ENCODE measurements around the gene IPO4. TPM values are rescaled to one million over a fixed set of nuclear protein-coding genes. Genes with fewer than 3 reads are reported as not detected.

Gene IPO4
- total RNA-seq, 1 donor from 2014 or later = 10.5 TPM

DNA sequence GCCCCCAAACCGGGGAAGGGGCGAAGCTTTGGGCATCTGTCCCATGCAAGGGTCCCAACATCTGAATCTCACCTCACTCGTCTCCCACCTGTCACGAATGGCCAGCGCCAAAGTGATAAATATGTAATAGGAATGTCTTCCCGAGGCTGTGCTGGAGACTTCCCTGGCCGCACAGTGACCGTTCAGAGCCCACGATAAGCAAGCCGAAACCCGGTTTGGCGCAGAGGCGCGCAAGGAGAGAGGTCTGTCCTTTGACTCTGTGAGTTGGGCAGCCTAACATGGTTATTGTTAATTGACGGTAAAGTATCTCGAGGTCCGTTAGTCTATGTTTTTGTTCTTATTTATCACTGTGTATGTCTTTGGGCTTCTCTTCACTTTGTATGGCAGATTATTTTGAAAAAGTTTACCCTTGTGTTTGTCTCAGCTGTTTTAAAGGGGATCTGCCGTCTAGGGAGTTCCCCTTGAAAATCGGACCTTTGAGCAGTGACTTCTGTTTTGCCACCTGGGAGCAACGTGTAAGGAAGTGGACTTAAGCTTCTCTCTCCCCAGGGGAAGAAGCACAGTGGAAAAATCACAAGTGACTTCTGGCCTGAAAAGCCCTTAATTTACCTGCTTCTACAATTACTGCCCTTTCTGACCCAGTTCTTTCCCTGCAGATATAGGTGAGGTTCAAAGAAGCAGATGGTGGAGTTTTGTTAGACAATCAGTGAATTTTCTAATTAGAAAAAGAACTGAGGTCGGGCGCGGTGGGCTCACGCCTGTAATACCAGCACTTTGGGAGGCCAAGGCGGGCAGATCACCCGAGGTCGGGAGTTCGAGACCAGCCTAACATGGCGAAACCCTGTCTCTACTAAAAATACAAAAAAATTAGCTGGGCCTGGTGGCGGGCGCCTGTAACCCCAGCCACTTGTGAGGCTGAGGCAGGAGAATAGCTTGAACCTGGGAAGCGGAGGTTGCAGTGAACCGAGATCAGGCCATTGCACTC is 7.7 kb upstream of the IPO4 start:
- peak; percentile 26 for ATAC-seq
- peak; percentile 34 for DNase-seq (ENCODE audit: missing footprints)
- intact Hi-C loops (cut with DNase I) = no loop called here

GRCh38 chr14:24195186-24196070 is 6.8 kb upstream of the IPO4 start, which contains the start of gene TM9SF1:
Gene TM9SF1 (minus strand): TSS chr14:24195441. CDS start chr14:24195019, 422 bp downstream.
- DNase-seq (ENCODE audit: missing footprints) (peak; percentile 95), ATAC-seq (peak; percentile 95)
- intact Hi-C loops (cut with DNase I) = no loop called here

DNA sequence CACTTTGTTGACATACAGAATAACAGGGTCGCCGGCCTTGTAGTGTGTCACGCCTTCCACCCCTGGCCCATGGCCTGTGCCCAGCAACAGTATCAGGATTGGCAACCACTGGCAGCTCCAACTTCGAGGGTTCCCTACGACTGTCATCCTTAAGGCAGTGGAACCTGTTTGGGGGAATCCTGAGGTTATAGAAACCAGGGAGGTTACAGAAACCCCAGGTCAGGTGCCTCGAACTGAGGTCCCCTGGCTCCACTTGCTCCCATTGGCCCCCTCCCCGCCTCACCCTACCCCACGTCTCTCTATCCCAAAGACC is 6.2 kb upstream of the IPO4 start:
- peak; percentile 69 for DNase-seq (ENCODE audit: missing footprints)
- no peak for ATAC-seq
- intact Hi-C loops (cut with DNase I) = no loop called here

DNA sequence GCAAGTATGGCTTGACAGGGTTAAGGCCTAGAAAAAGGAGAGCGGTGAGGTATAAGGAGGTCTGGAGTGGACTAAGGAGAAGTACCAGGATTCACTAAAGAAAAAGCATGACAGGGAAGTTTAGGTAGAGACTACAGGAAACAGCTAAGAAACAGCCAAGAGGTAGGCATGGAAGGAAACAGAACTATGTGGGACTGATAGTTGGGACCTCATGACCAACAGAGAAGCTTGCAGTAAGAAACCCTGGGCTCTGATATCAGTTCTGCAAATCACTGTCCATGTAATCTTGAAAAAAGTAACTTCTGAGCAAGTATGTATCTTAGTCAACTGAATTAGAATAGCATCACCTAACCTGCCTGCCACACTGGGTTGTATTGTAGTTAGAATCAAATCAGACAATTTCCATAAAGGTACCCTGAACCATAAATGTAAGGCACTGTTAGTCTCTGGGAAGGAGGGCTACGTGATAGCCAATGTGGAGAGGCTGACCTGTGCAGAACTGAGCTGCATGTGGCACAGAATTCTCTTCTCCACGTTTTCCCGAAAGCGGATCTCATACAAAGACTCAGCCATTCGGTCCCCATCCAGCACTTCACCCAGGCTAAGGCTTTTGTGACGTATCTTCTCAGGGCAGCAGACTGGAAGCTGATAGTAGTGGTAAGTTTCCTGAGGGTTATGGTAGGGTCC is 5.7 kb upstream of the IPO4 start:
- intact Hi-C loops (cut with DNase I) = no loop called here
- no peak for ATAC-seq

DNA sequence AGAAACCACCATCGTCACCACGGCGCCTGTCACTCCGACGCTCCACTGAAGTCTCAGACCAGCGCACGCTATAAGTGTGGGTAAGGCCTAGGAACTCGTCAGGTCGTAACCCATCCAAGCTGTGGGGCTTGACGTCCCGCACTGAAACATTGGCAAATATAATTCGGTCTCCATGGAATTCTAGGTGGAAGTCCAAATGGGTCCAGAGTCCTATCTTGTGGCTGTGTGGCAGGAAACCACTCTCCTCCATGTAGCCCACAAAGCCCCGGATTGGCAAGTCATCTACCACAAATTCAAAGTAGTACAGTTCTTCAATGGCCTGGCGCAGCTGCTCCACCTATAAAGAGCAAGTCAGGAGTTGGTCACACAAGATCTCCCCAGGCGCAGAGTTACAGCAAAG is 4.3 kb upstream of the IPO4 start:
- intact Hi-C loops (cut with DNase I) = no loop called here
- ATAC-seq (no peak), DNase-seq (ENCODE audit: missing footprints) (peak; percentile 32)

More for the DNA sequence above, 5.7 kb upstream of the IPO4 start:
- DNase-seq (ENCODE audit: missing footprints) = no peak

DNA sequence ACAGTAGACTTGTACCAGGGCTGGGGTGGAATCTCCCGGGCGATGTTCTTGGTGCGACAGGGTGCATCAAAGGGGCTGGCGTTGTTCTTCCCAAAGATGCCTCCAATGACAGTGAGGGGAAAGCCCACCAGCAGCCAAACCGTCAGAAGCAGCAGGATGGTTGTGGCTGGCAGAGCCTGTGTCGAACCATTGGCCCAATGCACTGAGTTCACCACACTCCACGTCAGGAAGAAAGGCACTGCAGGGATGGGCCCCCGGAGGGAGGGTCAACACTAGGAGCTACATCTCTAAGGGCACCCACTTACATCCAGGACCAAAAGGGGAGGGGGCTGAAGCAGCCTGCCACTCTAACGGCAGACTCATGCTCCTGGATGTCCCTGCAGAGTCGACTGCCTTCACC is 1.8 kb upstream of the IPO4 start:
- intact Hi-C loops (cut with DNase I) = no loop called here
- DNase-seq (ENCODE audit: missing footprints) (no peak), ATAC-seq (no peak)

DNA sequence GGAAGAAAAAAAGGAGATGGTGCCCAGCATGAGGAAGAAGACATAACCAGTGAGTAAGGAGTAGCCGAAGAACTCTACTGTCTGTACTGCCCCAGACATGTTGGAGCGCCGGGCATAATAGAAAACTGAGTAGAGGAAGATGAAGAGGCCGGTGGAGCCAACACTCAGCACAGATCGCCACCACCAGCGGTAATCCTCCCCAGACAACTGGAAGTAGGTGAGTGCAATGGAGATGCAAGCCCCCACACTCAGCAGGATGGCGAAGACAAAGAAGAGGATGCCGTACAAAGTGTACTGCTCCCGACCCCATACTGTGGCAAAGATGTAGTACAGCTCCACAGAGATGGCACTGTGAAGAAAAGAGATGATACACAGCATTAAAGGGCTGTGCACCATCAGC is 844 bp upstream of the IPO4 start:
- intact Hi-C loops (cut with DNase I) = loop anchor here (2.0 to 5.0 kb wide), 3 partner anchors 42 to 108 kb away; partner anchors contain the start of genes DHRS1, NOP9, PSME2 and RNF31
- no peak for ATAC-seq
- DNase-seq (ENCODE audit: missing footprints) = no peak

GRCh38 chr14:24189059-24189375 is 401 bp upstream of the IPO4 start:
- ATAC-seq (no peak), DNase-seq (ENCODE audit: missing footprints) (no peak)
- intact Hi-C loops (cut with DNase I) = loop anchor here (2.0 to 5.0 kb wide), 3 partner anchors 42 to 108 kb away; partner anchors contain the start of genes DHRS1, NOP9, PSME2 and RNF31

GRCh38 chr14:24187539-24187915 is 1.1 kb downstream of the IPO4 start:
- ATAC-seq = no peak
- DNase-seq (ENCODE audit: missing footprints) = peak; percentile 57
- intact Hi-C loops (cut with DNase I) = loop anchor here (5.0 kb wide), 2 partner anchors 40 to 110 kb away; partner anchors contain the start of genes DHRS1, NOP9, PSME2 and RNF31

GRCh38 chr14:24186831-24187538 is 1.6 kb downstream of the IPO4 start:
- DNase-seq (ENCODE audit: missing footprints) (no peak), ATAC-seq (no peak)
- intact Hi-C loops (cut with DNase I) = loop anchor here (5.0 kb wide), 2 partner anchors 40 to 110 kb away; partner anchors contain the start of genes DHRS1, NOP9, PSME2 and RNF31

DNA sequence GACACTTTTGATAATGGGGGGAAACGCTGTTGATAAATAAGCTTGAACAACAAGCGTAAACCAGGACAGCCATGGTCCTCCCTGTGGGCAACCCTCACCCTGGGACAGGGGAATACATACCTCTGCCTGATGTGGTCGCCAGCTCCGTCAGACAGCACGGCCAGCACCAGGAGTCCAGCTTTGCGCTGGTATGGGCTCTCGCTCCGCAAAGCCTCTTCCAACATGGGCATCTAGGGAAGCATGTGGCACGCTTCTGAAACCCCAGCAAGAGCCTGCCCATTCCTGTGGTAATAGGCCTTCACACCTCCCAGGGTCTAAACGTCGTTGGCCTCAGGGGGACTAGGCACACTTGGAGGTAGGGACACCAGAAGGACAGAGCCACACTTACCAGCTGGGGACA is 2.9 kb downstream of the IPO4 start:
- DNase-seq (ENCODE audit: missing footprints) (peak; percentile 55), ATAC-seq (no peak)
- intact Hi-C loops (cut with DNase I) = loop anchor here (5.0 kb wide), 2 partner anchors 38 to 112 kb away; partner anchors contain the start of genes DHRS1, NOP9, PSME2 and RNF31

- intact Hi-C loops (cut with DNase I) = loop anchor here (5.0 kb wide), 2 partner anchors 38 to 112 kb away; partner anchors contain the start of genes DHRS1, NOP9, PSME2 and RNF31
- ATAC-seq (no peak), DNase-seq (ENCODE audit: missing footprints) (no peak)
Measured at GRCh38 chr14:24185026-24185425, 3.6 kb downstream of the IPO4 start.

GRCh38 chr14:24184104-24184970 is 4.3 kb downstream of the IPO4 start:
- no peak for ATAC-seq
- intact Hi-C loops (cut with DNase I) = no loop called here

GRCh38 chr14:24183014-24183481 is 5.6 kb downstream of the IPO4 start:
- DNase-seq (ENCODE audit: missing footprints) (no peak), ATAC-seq (no peak)
- intact Hi-C loops (cut with DNase I) = no loop called here

More at GRCh38 chr14:24184104-24184970, 4.3 kb downstream of the IPO4 start:
- DNase-seq (ENCODE audit: missing footprints) = peak; percentile 44

DNA sequence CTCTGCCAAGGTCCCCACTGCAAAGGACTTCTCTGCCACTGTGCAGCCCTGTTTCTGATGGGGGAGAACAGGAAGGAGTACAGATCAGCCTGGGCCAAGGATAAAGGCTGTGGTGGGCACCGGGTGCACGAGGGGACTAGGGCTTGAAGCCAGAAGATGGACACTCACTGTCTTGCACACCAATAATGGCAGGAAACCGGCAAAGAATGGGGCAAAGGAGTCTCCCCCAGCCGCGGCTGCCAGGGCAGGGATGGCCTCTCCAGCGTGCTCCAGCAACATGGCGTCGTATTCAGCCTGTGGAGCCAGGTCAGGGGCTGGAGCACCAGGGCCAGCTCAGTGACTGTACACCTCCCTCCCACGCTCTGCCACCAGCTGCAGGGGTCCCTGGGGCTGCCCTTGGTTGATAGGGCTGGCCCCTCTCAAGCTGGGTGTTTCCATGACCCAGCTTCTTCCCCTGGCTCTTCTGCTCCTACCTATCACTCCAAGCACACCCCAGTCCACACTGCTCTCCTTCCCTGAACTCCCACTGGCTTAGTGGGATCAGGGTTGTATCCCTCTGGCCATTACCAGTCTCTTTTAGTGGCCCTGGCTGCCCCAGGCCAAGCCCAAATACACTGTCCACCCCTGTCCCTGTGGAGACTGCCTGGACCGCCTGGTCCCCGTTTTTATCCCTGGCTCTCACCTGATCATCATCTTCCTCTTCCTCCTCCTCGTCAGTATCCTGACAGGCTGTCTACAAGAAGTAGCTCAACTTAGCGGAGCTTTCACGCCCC is 6.3 kb downstream of the IPO4 start:
- ATAC-seq (no peak), DNase-seq (ENCODE audit: missing footprints) (no peak)
- intact Hi-C loops (cut with DNase I) = no loop called here

- intact Hi-C loops (cut with DNase I) = no loop called here
- ATAC-seq = no peak
- no peak for DNase-seq (ENCODE audit: missing footprints)
Measured at GRCh38 chr14:24181371-24182077, 7.1 kb downstream of the IPO4 start.
